ENCODE data around the gene IFT25. TPM values are rescaled to one million over a fixed set of nuclear protein-coding genes. Genes with fewer than 3 reads are reported as not detected.
A peak's percentile ranks its signal among the peaks of the same experiment; 100 is the strongest.

Gene IFT25
- total and polyA plus RNA-seq, 2 donors (not counting 1 experiment from before 2014, with no cell fraction given), result 27.6 to 37.6 TPM

DNA sequence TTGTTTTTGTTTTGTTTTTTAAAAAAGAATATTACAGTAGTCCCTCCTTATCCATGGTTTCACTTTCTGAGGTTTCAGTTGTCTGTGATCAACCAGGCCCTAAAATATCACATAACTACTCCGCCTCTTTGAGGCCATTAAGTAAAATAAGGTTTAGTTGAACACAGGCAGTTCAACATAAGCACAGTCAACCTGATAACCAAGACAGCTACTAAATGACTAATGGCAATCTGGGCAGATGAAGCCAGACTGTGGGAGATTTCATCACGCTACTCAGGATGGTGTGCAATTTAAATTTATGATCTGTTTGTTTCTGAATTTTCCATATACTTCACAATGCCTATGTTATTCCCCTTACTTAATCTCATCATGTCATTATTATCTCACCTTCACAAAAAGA lies 42.4 kb upstream of the IFT25 start:
- Histone ChIP-seq H3K4me3 (replicated peaks in 1 of 4; ENCODE audit: control extremely low read depth in 1 of 4, insufficient read depth in 1 of 4, low read depth in 3 of 4, low read length in 4 of 4) (no peak overlapping the region), H3K4me1 (ENCODE audit: control insufficient read depth, extremely low read depth, insufficient read depth, low read length) (no peaks in the 10 kb centered on the region)
- DNase-seq (ENCODE audit: low read depth in 2 of 2), result peak in 1 of 2 donors; percentile 8

DNA sequence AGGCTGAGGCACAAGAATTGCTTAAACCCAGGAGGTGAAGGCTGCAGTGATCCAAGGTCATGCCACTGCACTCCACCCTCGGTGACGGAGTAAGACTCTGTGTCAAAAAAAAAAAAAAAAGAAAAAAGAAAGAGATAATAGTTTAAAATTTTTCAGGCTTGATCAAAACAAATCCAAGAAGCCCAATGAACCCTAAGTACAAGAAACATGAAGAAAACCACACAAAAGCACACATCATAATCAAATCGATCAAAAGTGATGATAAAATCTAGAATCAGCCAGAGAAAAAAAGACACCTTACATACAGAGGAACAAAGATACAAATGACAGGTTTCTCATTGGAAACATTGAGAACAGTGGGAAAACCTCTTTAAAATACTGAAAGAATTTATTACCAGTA lies 41.0 kb upstream of the IFT25 start:
- Histone ChIP-seq H2AFZ (ENCODE audit: low read length) (no peak overlapping the region), H3K4me2 (ENCODE audit: extremely low read depth, insufficient read depth, low read length) (no peak overlapping the region), H3K4me1 (ENCODE audit: control insufficient read depth, extremely low read depth, insufficient read depth, low read length) (peaks cover 2% of the 10 kb centered on the region), H3K36me3 (ENCODE audit: control insufficient read depth, insufficient read depth, low read length) (no peaks in the 10 kb centered on the region), H4K20me1 (ENCODE audit: control insufficient read depth, extremely low read depth, insufficient read depth, low read length) (no peaks in the 10 kb centered on the region), H3K27ac (ENCODE audit: insufficient read depth, low read length) (no peak overlapping the region), H3K9me3 (ENCODE audit: control insufficient read depth, insufficient read depth, low read depth, low read length) (no peaks in the 10 kb centered on the region), H3K27me3 (ENCODE audit: control insufficient read depth, insufficient read depth, low read length) (no peaks in the 10 kb centered on the region), H3K9ac (ENCODE audit: insufficient read depth, low read length) (no peak overlapping the region), H3K79me2 (ENCODE audit: control insufficient read depth, insufficient read depth, low read length) (no peaks in the 10 kb centered on the region), H3K4me3 (replicated peaks in 1 of 4; ENCODE audit: control extremely low read depth in 1 of 4, insufficient read depth in 1 of 4, low read depth in 3 of 4, low read length in 4 of 4) (no peak overlapping the region)
- TF ChIP-seq, protein P1, sequence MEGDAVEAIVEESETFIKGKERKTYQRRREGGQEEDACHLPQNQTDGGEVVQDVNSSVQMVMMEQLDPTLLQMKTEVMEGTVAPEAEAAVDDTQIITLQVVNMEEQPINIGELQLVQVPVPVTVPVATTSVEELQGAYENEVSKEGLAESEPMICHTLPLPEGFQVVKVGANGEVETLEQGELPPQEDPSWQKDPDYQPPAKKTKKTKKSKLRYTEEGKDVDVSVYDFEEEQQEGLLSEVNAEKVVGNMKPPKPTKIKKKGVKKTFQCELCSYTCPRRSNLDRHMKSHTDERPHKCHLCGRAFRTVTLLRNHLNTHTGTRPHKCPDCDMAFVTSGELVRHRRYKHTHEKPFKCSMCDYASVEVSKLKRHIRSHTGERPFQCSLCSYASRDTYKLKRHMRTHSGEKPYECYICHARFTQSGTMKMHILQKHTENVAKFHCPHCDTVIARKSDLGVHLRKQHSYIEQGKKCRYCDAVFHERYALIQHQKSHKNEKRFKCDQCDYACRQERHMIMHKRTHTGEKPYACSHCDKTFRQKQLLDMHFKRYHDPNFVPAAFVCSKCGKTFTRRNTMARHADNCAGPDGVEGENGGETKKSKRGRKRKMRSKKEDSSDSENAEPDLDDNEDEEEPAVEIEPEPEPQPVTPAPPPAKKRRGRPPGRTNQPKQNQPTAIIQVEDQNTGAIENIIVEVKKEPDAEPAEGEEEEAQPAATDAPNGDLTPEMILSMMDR (conservative IDR thresholded peaks at IDR 0.05 in 1 of 2, IDR thresholded peaks at IDR 0.05 in 1 of 2; ENCODE audit: low read depth in 1 of 2, low read length in 2 of 2), result no peak
- no peak for TF ChIP-seq EZH2 (IDR thresholded peaks at IDR 0.05; ENCODE audit: low read length, missing control alignments)
- no peak for DNase-seq (ENCODE audit: low read depth in 2 of 2)

More for the DNA sequence above, 42.4 kb upstream of the IFT25 start:
- no peaks in the 10 kb centered on the region for H3K27me3 ChIP-seq (ENCODE audit: control insufficient read depth, insufficient read depth, low read length)
- no peak overlapping the region for H3K27ac ChIP-seq (ENCODE audit: insufficient read depth, low read length)
- no peaks in the 10 kb centered on the region for H4K20me1 ChIP-seq (ENCODE audit: control insufficient read depth, extremely low read depth, insufficient read depth, low read length)
- H3K9ac ChIP-seq (ENCODE audit: insufficient read depth, low read length), result no peak overlapping the region
- no peaks in the 10 kb centered on the region for H3K36me3 ChIP-seq (ENCODE audit: control insufficient read depth, insufficient read depth, low read length)
- no peak overlapping the region for H3K4me2 ChIP-seq (ENCODE audit: extremely low read depth, insufficient read depth, low read length)
- no peaks in the 10 kb centered on the region for H3K79me2 ChIP-seq (ENCODE audit: control insufficient read depth, insufficient read depth, low read length)
- no peaks in the 10 kb centered on the region for H3K9me3 ChIP-seq (ENCODE audit: control insufficient read depth, insufficient read depth, low read depth, low read length)
- no peak overlapping the region for H2AFZ ChIP-seq (ENCODE audit: low read length)
- TF ChIP-seq, protein P1 (conservative IDR thresholded peaks at IDR 0.05 in 1 of 2, IDR thresholded peaks at IDR 0.05 in 1 of 2; ENCODE audit: low read depth in 1 of 2, low read length in 2 of 2), result no peak

DNA sequence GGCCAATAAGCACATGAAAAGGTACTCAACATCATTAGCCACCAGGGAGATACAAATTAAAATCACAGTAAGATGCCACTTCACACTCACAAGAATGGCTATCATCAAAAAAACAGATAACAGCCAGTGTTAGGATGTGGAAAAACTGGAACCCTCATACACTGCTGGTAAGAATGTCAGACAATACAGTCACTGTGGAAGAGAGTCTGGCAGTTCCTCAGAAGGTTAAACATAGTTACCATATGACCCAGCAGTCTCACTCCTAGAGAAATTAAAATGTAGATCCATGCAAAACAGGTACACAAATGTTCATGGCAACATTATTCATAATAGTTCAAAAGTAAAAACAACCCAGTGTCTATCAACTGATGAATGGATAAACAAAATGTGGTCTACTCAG lies 39.2 kb upstream of the IFT25 start:
- H3K9ac ChIP-seq (ENCODE audit: insufficient read depth, low read length), result no peak overlapping the region
- H3K4me3 ChIP-seq (replicated peaks in 1 of 4; ENCODE audit: control extremely low read depth in 1 of 4, insufficient read depth in 1 of 4, low read depth in 3 of 4, low read length in 4 of 4), result no peak overlapping the region
- no peaks in the 10 kb centered on the region for H3K79me2 ChIP-seq (ENCODE audit: control insufficient read depth, insufficient read depth, low read length)
- peaks cover 2% of the 10 kb centered on the region for H3K4me1 ChIP-seq (ENCODE audit: control insufficient read depth, extremely low read depth, insufficient read depth, low read length)
- no peak for DNase-seq (ENCODE audit: low read depth in 2 of 2)
- no peaks in the 10 kb centered on the region for H3K36me3 ChIP-seq (ENCODE audit: control insufficient read depth, insufficient read depth, low read length)
- no peak overlapping the region for H3K4me2 ChIP-seq (ENCODE audit: extremely low read depth, insufficient read depth, low read length)
- no peaks in the 10 kb centered on the region for H3K9me3 ChIP-seq (ENCODE audit: control insufficient read depth, insufficient read depth, low read depth, low read length)
- no peak for TF ChIP-seq EZH2 (IDR thresholded peaks at IDR 0.05; ENCODE audit: low read length, missing control alignments)
- TF ChIP-seq, protein P1 (conservative IDR thresholded peaks at IDR 0.05 in 1 of 2, IDR thresholded peaks at IDR 0.05 in 1 of 2; ENCODE audit: low read depth in 1 of 2, low read length in 2 of 2), result no peak
- H2AFZ ChIP-seq (ENCODE audit: low read length), result no peak overlapping the region
- H3K27ac ChIP-seq (ENCODE audit: insufficient read depth, low read length), result no peak overlapping the region
- no peaks in the 10 kb centered on the region for H3K27me3 ChIP-seq (ENCODE audit: control insufficient read depth, insufficient read depth, low read length)
- no peaks in the 10 kb centered on the region for H4K20me1 ChIP-seq (ENCODE audit: control insufficient read depth, extremely low read depth, insufficient read depth, low read length)
